K562 (cell line): ENCODE measurements around the gene NALCN. TPM values are rescaled to one million over a fixed set of nuclear protein-coding genes. Genes with fewer than 3 reads are reported as not detected.

Source experiments
- ATAC-seq: fragments of 200-7000 bp; cut with Tn5 transposase; 3 replicates; pipeline ENCODE4 v1.9.1; 2020; ENCODE audit warnings: moderate library complexity
- BruUV-seq: library from RNA; stranded (reverse); fragments of 400-500 nt; replicated peaks from 2 replicates; lab custom pipeline; 2021; lab: Mats Ljungman, UMichigan
- CTCF ChIA-PET: fragments of 300-600 bp; formaldehyde crosslinking; extraction: SDS; loops from one replicate; lab custom pipeline; 2021; ENCODE audit warnings: low intra/inter-chr PET ratio; lab: Yijun Ruan, JAX
- POLR2A ChIA-PET: fragments of 300-600, 350-650 bp; sonication (Branson Sonifier 250); formaldehyde crosslinking; extraction: SDS; loops from one replicate; lab custom pipeline; 2021; ENCODE audit warnings: antibody characterized with exemption, inconsistent platforms; lab: Yijun Ruan, JAX
- DNase-seq, 4 experiments: peaks; one replicate each; pipeline versions ENCODE4 v3.0.0 to v3.0.0-alpha.2; 2011 to 2018; ENCODE audit warnings: low spot score in 3 of 4, mixed read lengths in 3 of 4; ENCODE audit errors: extremely low read depth in 1 of 4
- FAIRE-seq: peaks from 2 replicates; lab custom pipeline; 2011; peaks lifted over from hg19 to GRCh38; lab: Jason Lieb, UNC
- H2AFZ ChIP-seq: 2 replicates; pipeline ENCODE4 v1.6.0; 2011; ENCODE audit warnings: low read depth, low read length, control low read depth, inconsistent platforms
- H3K27ac ChIP-seq: fragments of 200-600 bp; 3 replicates; pipeline ENCODE4 v1.8.0; 2011; ENCODE audit warnings: low read depth, mild to moderate bottlenecking, control low read depth, inconsistent platforms, low read length, moderate library complexity, mixed read lengths; ENCODE audit errors: extremely low read depth
- H3K27me3 ChIP-seq, 2 experiments: fragments of 300-600 bp in 1 of 2; 2 replicates in 1 of 2; 3 replicates in 1 of 2; pipeline versions ENCODE4 v1.6.0 to v1.8.0; 2011; ENCODE audit warnings: inconsistent platforms in 2 of 2, low read length in 2 of 2, mild to moderate bottlenecking in 1 of 2, mixed read lengths in 1 of 2, moderate library complexity in 1 of 2; ENCODE audit not compliant: control insufficient read depth in 2 of 2, insufficient read depth in 2 of 2
- H3K36me3 ChIP-seq: fragments of 300-600 bp; 3 replicates; pipeline ENCODE4 v1.8.0; 2011; ENCODE audit warnings: mild to moderate bottlenecking, low read length, inconsistent platforms; ENCODE audit not compliant: control insufficient read depth, insufficient read depth
- H3K4me1 ChIP-seq, 2 experiments: fragments of 200-600 bp in 1 of 2; replicated peaks in 1 of 2; 2 replicates in 1 of 2; 3 replicates in 1 of 2; pipeline versions ENCODE4 v1.5.1 to v1.8.0; 2011; ENCODE audit warnings: inconsistent platforms in 2 of 2, low read length in 2 of 2, mild to moderate bottlenecking in 1 of 2, mixed read lengths in 1 of 2, moderate library complexity in 1 of 2; ENCODE audit not compliant: control insufficient read depth in 2 of 2, insufficient read depth in 2 of 2
- H3K4me2 ChIP-seq: 2 replicates; pipeline ENCODE4 v1.6.1; 2011; ENCODE audit warnings: low read length, control low read depth, inconsistent platforms, mixed read lengths; ENCODE audit not compliant: insufficient read depth
- H3K4me3 ChIP-seq: fragments of 200-600 bp; sonication (generic), shearing (Covaris generic); 2 replicates; pipeline ENCODE4 v1.5.1; 2016; ENCODE audit warnings: control low read depth, inconsistent platforms
- H3K79me2 ChIP-seq: fragments of 200-600 bp; 3 replicates; pipeline ENCODE4 v1.8.0; 2011; ENCODE audit warnings: low read length, inconsistent platforms; ENCODE audit not compliant: control insufficient read depth, insufficient read depth
- H3K9ac ChIP-seq, 2 experiments: 2 replicates each; pipeline versions ENCODE4 v1.6.0 to v1.6.1; 2011; ENCODE audit warnings: low read depth in 2 of 2, low read length in 2 of 2, control low read depth in 1 of 2, inconsistent platforms in 1 of 2, mild to moderate bottlenecking in 1 of 2, mixed read lengths in 1 of 2; ENCODE audit not compliant: insufficient read depth in 1 of 2
- H3K9me1 ChIP-seq: one replicate; pipeline ENCODE4 v1.6.0; 2011; ENCODE audit warnings: inconsistent platforms, mild to moderate bottlenecking, low read length, moderate library complexity; ENCODE audit not compliant: control insufficient read depth, insufficient read depth
- H3K9me3 ChIP-seq: replicated peaks from 2 replicates; pipeline ENCODE4 v1.5.1; 2011; ENCODE audit warnings: low read depth, low read length, inconsistent platforms; ENCODE audit not compliant: control insufficient read depth, insufficient read depth
- H4K20me1 ChIP-seq: replicated peaks from 2 replicates; pipeline ENCODE4 v1.6.1; 2011; ENCODE audit warnings: low read length, inconsistent platforms, mixed read lengths; ENCODE audit not compliant: control insufficient read depth, insufficient read depth
- EZH2 ChIP-seq: IDR thresholded peaks from 2 replicates; pipeline ENCODE4 v1.6.1; 2012; ENCODE audit warnings: low read depth, mild to moderate bottlenecking, inconsistent platforms, low read length, borderline replicate concordance
- GABPA ChIP-seq: fragments of 200-800 bp; sonication (Bioruptor generic); conservative IDR thresholded peaks from 2 replicates; pipeline ENCODE4 v1.6.1; 2016; ENCODE audit warnings: low read depth, missing genetic modification characterization, missing compliant biosample characterization
- GATAD2B ChIP-seq: fragments of 450-650 bp; IDR thresholded peaks from 2 replicates; pipeline ENCODE4 v1.6.1; 2017; ENCODE audit warnings: mild to moderate bottlenecking, borderline replicate concordance
- JUND ChIP-seq, 2 experiments: IDR thresholded peaks; 2 replicates in 1 of 2; 3 replicates in 1 of 2; pipeline ENCODE4 v1.6.1; 2011; ENCODE audit warnings: borderline replicate concordance in 2 of 2, low read depth in 2 of 2, low read length in 2 of 2, improper control_type of control experiment in 1 of 2, missing biosample characterization in 1 of 2, missing genetic modification characterization in 1 of 2, missing genetic modification reagents in 1 of 2
- PHF21A ChIP-seq: fragments of 450-650 bp; IDR thresholded peaks from 2 replicates; pipeline ENCODE4 v1.6.1; 2017; ENCODE audit warnings: low read depth, borderline replicate concordance
- POLR2H ChIP-seq: IDR thresholded peaks from 2 replicates; pipeline ENCODE4 v1.6.1; 2016; ENCODE audit warnings: missing genetic modification characterization, low read depth, mild to moderate bottlenecking, control low read depth, missing compliant biosample characterization, moderate library complexity
- SMC3 ChIP-seq: conservative IDR thresholded peaks from 2 replicates; pipeline ENCODE4 v1.6.1; 2011; ENCODE audit warnings: low read depth, low read length, improper control_type of control experiment; ENCODE audit not compliant: insufficient read depth
- SNIP1 ChIP-seq: fragments of 450-650 bp; IDR thresholded peaks from 2 replicates; pipeline ENCODE4 v1.7.1; 2017; ENCODE audit warnings: low read depth, mild to moderate bottlenecking
- U2AF1 ChIP-seq: fragments of 200-400 bp; formaldehyde crosslinking; optimal IDR thresholded peaks from 2 replicates; pipeline ENCODE3; 2017; ENCODE audit warnings: mild to moderate bottlenecking, low read depth, low read length, moderate library complexity
- ZNF561 ChIP-seq: fragments of 450-650 bp; formaldehyde crosslinking; conservative IDR thresholded peaks from 2 replicates; pipeline ENCODE4 v1.4.0; 2020; ENCODE audit warnings: mild to moderate bottlenecking, moderate library complexity
- WGBS: fragments of 100-300 bp; shearing (Covaris generic); methylation state at CpG from one replicate; pipeline ENCODE4 v1.1.6; 2016; ENCODE audit warnings: low coverage, mixed read lengths; ENCODE audit not compliant: insufficient coverage; ENCODE audit errors: missing lambda C conversion rate; 5-methylcytosine and 5-hydroxymethylcytosine counted together
- in situ Hi-C: fragments of 300-500 bp; cut with MboI; formaldehyde crosslinking; loops from 4 replicates; pipeline ENCODE4 v1.15.0; 2018; ENCODE audit warnings: inconsistent platforms, mixed read lengths
- intact Hi-C: fragments of 100-400 bp; cut with micrococcal nuclease; formaldehyde crosslinking; loops from 2 replicates; pipeline ENCODE4 v1.14.2; 2022
- polyA plus RNA-seq, 8 experiments: library from polyadenylated mRNA; depleted of rRNA in 4 of 8; stranded (reverse) in 5 of 8; unstranded in 3 of 8; fragments of >200 nt; fragmentation: Nextera tagmentation in 2 of 8; fragmentation: Illumina TruSeq in 1 of 8; extraction: Ambion mirVana in 2 of 8; extraction: Trizol in 1 of 8; gene quantifications; 2 replicates each; pipeline versions ENCODE4 v1.2.1 to v1.2.3, GENCODE V29; 2011 to 2014; ENCODE audit warnings: inconsistent platforms in 1 of 8, missing spikeins in 1 of 8
- total RNA-seq, 7 experiments: library from RNA; depleted of rRNA in 6 of 7; stranded (reverse); fragments of >200 nt in 6 of 7; fragmentation: Illumina TruSeq in 2 of 7; extraction: Trizol in 2 of 7; gene quantifications; 2 replicates each; pipeline versions ENCODE4 v1.2.1 to v1.2.3, GENCODE V29; 2011 to 2021; ENCODE audit warnings: low replicate concordance in 1 of 7
- TF ChIP-seq, protein P1 (sequence below), 2 experiments: fragments of 450-650 bp in 1 of 2; sonication (generic) in 1 of 2; formaldehyde crosslinking in 1 of 2; IDR thresholded peaks; 2 replicates each; pipeline versions ENCODE4 v1.7.1 to v1.9.0; 2016 to 2022; ENCODE audit warnings: inconsistent platforms in 1 of 2, mild to moderate bottlenecking in 1 of 2, missing genetic modification reagents in 1 of 2

The NALCN gene
- total and polyA plus RNA-seq, 9 of the 15 experiments (the other 6 are each of a cell fraction or from before 2014, with no cell fraction given) = not detected

DNA sequence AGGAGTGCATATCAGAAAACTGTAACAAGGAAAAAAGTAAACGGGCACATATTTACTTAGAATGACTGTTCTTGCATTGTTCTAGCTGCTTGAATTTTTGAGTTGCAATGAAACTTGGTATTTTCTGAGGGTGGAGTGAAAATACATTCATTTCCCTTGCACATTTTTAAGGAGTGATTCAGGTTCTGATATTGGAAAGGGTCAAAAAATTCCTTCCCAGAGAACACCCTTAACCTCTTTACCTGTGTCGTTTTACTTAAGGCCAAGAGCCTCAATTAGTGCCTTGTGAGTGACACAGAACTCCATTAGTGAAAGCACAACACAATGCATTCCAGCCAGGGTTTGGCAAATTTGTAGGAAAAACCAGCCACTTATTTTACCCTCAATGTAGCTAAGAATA lies 38.5 kb upstream of the NALCN start (continued):
- TF ChIP-seq SNIP1 (no peak), GATAD2B (no peak), EZH2 (no peak), U2AF1 (no peak)
- TF ChIP-seq, all 486 proteins: peak for 0

DNA sequence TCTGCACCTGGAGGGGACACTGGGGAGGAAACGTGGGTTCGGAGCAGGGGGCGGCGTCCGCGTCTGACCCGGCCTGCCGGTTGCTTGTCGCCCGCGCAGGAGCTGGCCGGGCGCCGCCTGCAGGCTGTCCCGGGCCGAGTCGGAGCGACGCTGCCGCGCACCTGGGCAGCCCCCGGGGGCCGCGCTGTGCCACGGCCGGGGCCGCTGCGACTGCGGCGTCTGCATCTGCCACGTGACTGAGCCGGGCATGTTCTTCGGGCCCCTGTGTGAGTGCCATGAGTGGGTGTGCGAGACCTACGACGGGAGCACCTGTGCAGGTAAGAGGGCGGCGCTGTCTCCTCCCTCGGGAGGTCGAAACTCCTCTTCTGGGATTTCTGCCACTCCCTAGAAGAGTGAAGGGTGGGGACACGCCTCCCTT lies 37.5 kb upstream of the NALCN start:
- 4% methylated on average over 27 of the region's 41 CpGs for WGBS
- CTCF ChIA-PET = no interaction called here
- Histone ChIP-seq H3K27ac (no peak overlapping the region), H4K20me1 (no peaks in the 10 kb centered on the region), H3K4me1 (no peaks in the 10 kb centered on the region), H3K9me3 (no peaks in the 10 kb centered on the region), H3K9ac (no peak overlapping the region), H2AFZ (no peak overlapping the region), H3K36me3 (no peaks in the 10 kb centered on the region), H3K79me2 (no peaks in the 10 kb centered on the region), H3K9me1 (no peaks in the 10 kb centered on the region), H3K27me3 (no peaks in the 10 kb centered on the region), H3K4me3 (no peak overlapping the region), H3K4me2 (no peak overlapping the region)
- TF ChIP-seq PHF21A (no peak), GABPA (tag) (no peak), ZNF561 (CRISPR knock-in tag) (no peak), U2AF1 (no peak), POLR2H (no peak), SMC3 (no peak), JUND (IDR thresholded peaks at IDR 0.05; ENCODE audit: borderline replicate concordance, low read depth, low read length) (no peak), JUND (tag; IDR thresholded peaks at IDR 0.05; ENCODE audit: borderline replicate concordance, low read depth, low read length) (no peak)
- TF ChIP-seq, protein P1, sequence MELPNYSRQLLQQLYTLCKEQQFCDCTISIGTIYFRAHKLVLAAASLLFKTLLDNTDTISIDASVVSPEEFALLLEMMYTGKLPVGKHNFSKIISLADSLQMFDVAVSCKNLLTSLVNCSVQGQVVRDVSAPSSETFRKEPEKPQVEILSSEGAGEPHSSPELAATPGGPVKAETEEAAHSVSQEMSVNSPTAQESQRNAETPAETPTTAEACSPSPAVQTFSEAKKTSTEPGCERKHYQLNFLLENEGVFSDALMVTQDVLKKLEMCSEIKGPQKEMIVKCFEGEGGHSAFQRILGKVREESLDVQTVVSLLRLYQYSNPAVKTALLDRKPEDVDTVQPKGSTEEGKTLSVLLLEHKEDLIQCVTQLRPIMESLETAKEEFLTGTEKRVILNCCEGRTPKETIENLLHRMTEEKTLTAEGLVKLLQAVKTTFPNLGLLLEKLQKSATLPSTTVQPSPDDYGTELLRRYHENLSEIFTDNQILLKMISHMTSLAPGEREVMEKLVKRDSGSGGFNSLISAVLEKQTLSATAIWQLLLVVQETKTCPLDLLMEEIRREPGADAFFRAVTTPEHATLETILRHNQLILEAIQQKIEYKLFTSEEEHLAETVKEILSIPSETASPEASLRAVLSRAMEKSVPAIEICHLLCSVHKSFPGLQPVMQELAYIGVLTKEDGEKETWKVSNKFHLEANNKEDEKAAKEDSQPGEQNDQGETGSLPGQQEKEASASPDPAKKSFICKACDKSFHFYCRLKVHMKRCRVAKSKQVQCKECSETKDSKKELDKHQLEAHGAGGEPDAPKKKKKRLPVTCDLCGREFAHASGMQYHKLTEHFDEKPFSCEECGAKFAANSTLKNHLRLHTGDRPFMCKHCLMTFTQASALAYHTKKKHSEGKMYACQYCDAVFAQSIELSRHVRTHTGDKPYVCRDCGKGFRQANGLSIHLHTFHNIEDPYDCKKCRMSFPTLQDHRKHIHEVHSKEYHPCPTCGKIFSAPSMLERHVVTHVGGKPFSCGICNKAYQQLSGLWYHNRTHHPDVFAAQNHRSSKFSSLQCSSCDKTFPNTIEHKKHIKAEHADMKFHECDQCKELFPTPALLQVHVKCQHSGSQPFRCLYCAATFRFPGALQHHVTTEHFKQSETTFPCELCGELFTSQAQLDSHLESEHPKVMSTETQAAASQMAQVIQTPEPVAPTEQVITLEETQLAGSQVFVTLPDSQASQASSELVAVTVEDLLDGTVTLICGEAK (IDR thresholded peaks at IDR 0.05) = no peak
- TF ChIP-seq, protein P1 (CRISPR knock-in tag; IDR thresholded peaks at IDR 0.05) = no peak
- POLR2A ChIA-PET = no interaction called here
- DNase-seq = no peak
- no peak for FAIRE-seq
- intact Hi-C loops (no loop called here), in situ Hi-C loops (no loop called here)
- no peak for ATAC-seq
- no TSS peak for BruUV-seq
